PC-9 (cell line): ENCODE data around the gene RGS7. TPM values are rescaled to one million over a fixed set of nuclear protein-coding genes. Genes with fewer than 3 reads are reported as not detected.
"Not testable (repeated sequence)": the region's sequence is repeated elsewhere in the genome, so short reads cannot be mapped to it uniquely, and the experiment has no call there.

Experiments
- BruUV-seq: library from RNA; stranded (reverse); fragments of 400-500 nt; replicated peaks from 2 replicates; lab custom pipeline; 2021; lab: Mats Ljungman, UMichigan
- CTCF ChIA-PET: fragments of 300-600 bp; sonication (Branson Sonifier 250); formaldehyde crosslinking; loops from one replicate; lab custom pipeline; 2022; ENCODE audit warnings: antibody characterized with exemption; lab: Charles Lee
- POLR2A ChIA-PET: fragments of 300-600 bp; sonication (Branson Sonifier 250); formaldehyde crosslinking; loops from one replicate; lab custom pipeline; 2022; ENCODE audit warnings: antibody characterized with exemption; ENCODE audit not compliant: unreplicated experiment; lab: Charles Lee
- DNase-seq, 2 experiments: peaks; one replicate each; pipeline versions ENCODE4 v3.0.0 to v3.0.0-alpha.2; 2015 to 2022; ENCODE audit warnings: mixed read lengths in 1 of 2
- H2AFZ ChIP-seq: fragments of 200-600 bp; sonication (generic); 2 replicates; pipeline ENCODE4 v1.8.1; 2017; ENCODE audit warnings: antibody characterized with exemption
- H3F3A ChIP-seq: fragments of 200-600 bp; sonication (generic); 2 replicates; pipeline ENCODE4 v1.8.1; 2017; ENCODE audit warnings: antibody characterized with exemption, mild to moderate bottlenecking, low read depth; ENCODE audit not compliant: insufficient read depth
- H3K27ac ChIP-seq: fragments of 200-600 bp; sonication (generic); 2 replicates; pipeline ENCODE4 v1.6.1; 2016; ENCODE audit warnings: mixed run types
- H3K27me3 ChIP-seq: fragments of 200-600 bp; sonication (generic); 2 replicates; pipeline ENCODE4 v1.6.1; 2016; ENCODE audit warnings: low read depth, mixed run types; ENCODE audit not compliant: insufficient read depth
- H3K36me3 ChIP-seq: fragments of 200-600 bp; sonication (generic); 2 replicates; pipeline ENCODE4 v1.6.1; 2016; ENCODE audit warnings: low read depth, mixed run types
- H3K4me1 ChIP-seq: fragments of 200-600 bp; sonication (generic); replicated peaks from 2 replicates; pipeline ENCODE4 v1.6.1; 2016; ENCODE audit warnings: mixed run types; ENCODE audit not compliant: insufficient read depth
- H3K4me2 ChIP-seq: fragments of 200-600 bp; sonication (generic); 2 replicates; pipeline ENCODE4 v1.6.1; 2017; ENCODE audit warnings: mixed run types
- H3K4me3 ChIP-seq: fragments of 200-600 bp; sonication (generic); 2 replicates; pipeline ENCODE4 v1.6.1; 2016; ENCODE audit warnings: mixed run types
- H3K79me2 ChIP-seq: fragments of 200-600 bp; sonication (generic); 2 replicates; pipeline ENCODE4 v1.6.1; 2017; ENCODE audit warnings: low read depth, mixed run types
- H3K9me2 ChIP-seq: fragments of 200-600 bp; sonication (generic); 2 replicates; pipeline ENCODE4 v1.8.1; 2017; ENCODE audit warnings: mild to moderate bottlenecking; ENCODE audit not compliant: insufficient read depth
- H3K9me3 ChIP-seq: fragments of 200-600 bp; sonication (generic); 2 replicates; pipeline ENCODE4 v1.8.1; 2016; ENCODE audit warnings: low read depth; ENCODE audit not compliant: insufficient read depth
- H4K20me1 ChIP-seq: fragments of 200-600 bp; sonication (generic); 2 replicates; pipeline ENCODE4 v1.8.1; 2017; ENCODE audit not compliant: insufficient read depth
- CTCF ChIP-seq: fragments of 200-600 bp; sonication (generic); conservative IDR thresholded peaks from 2 replicates; pipeline ENCODE4 v1.6.1; 2017; ENCODE audit warnings: mixed run types, antibody characterized with exemption, mild to moderate bottlenecking, moderate library complexity
- EZH2 ChIP-seq: fragments of 200-600 bp; sonication (generic); IDR thresholded peaks from 2 replicates; pipeline ENCODE4 v1.8.0; 2017; ENCODE audit warnings: antibody characterized with exemption, low read depth
- intact Hi-C: fragments of 100-400 bp; cut with micrococcal nuclease; formaldehyde crosslinking; loops from one replicate; pipeline ENCODE4 v1.10.0; 2022; ENCODE audit not compliant: unreplicated experiment
- total RNA-seq: library from RNA; stranded (reverse); gene quantifications from 2 replicates; pipeline ENCODE4 v1.2.3, GENCODE V29; 2021

Gene RGS7
- total RNA-seq, 1 experiment from 2014 or later, result 5.8 TPM

GRCh38 chr1:241171991-241172390 is 185.0 kb downstream of the RGS7 start:
- Histone ChIP-seq H3K4me2 (no peak overlapping the region), H4K20me1 (no peaks in the 10 kb centered on the region), H3K79me2 (no peaks in the 10 kb centered on the region), H2AFZ (no peak overlapping the region), H3K27ac (no peak overlapping the region), H3K4me1 (no peaks in the 10 kb centered on the region), H3K36me3 (no peaks in the 10 kb centered on the region), H3F3A (no peaks in the 10 kb centered on the region), H3K27me3 (peaks cover 6% of the 10 kb centered on the region; the same call in 1 of the 2 replicates), H3K9me3 (no peaks in the 10 kb centered on the region), H3K9me2 (no peaks in the 10 kb centered on the region), H3K4me3 (no peak overlapping the region)
- DNase-seq, result no peak
- intact Hi-C loops, result no loop called here
- BruUV-seq, result no TSS peak
- POLR2A ChIA-PET, result no interaction called here
- no peak for TF ChIP-seq EZH2
- no peak for TF ChIP-seq CTCF
- CTCF ChIA-PET, result no interaction called here

GRCh38 chr1:241167121-241167630 is 189.8 kb downstream of the RGS7 start:
- H3K27ac ChIP-seq, result no peak overlapping the region
- no peak overlapping the region for H3K4me2 ChIP-seq
- H3K4me1 ChIP-seq, result no peaks in the 10 kb centered on the region
- TF ChIP-seq EZH2, result no peak
- TF ChIP-seq CTCF, result no peak
- no peaks in the 10 kb centered on the region for H3K36me3 ChIP-seq
- H3K9me3 ChIP-seq, result no peaks in the 10 kb centered on the region
- ChIA-PET POLR2A (no interaction called here), CTCF (no interaction called here)
- H4K20me1 ChIP-seq, result no peaks in the 10 kb centered on the region
- no peaks in the 10 kb centered on the region for H3K9me2 ChIP-seq
- no peak overlapping the region for H3K4me3 ChIP-seq
- no peaks in the 10 kb centered on the region for H3K27me3 ChIP-seq
- no peak overlapping the region for H2AFZ ChIP-seq
- no peaks in the 10 kb centered on the region for H3F3A ChIP-seq
- no peak for DNase-seq
- no TSS peak for BruUV-seq
- intact Hi-C loops, result no loop called here
- H3K79me2 ChIP-seq, result no peaks in the 10 kb centered on the region

DNA sequence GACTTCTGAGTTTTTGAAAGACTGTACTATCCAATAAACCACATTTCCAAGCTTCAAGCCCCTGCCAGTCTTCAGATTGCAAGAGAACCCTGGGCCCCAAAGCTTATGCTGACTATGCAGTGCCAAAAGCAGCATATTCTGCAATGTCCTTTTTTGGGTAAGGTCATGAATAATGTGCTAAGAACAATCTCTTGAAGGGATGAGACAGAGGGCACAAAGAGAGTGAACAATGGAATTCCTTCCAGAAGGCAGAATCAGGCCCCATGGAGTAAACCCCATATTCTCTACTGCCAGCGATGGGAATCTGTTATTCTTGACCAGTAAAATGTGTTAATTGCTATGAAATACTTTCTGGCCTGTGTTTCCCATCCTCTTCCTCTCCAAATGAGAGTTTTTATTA is 190.4 kb downstream of the RGS7 start:
- intact Hi-C loops, result no loop called here
- no peak overlapping the region for H3K4me3 ChIP-seq
- H3K4me2 ChIP-seq, result no peak overlapping the region
- H3F3A ChIP-seq, result no peaks in the 10 kb centered on the region
- H3K27me3 ChIP-seq, result no peaks in the 10 kb centered on the region
- TF ChIP-seq CTCF, result no peak
- TF ChIP-seq EZH2, result no peak
- H3K36me3 ChIP-seq, result no peaks in the 10 kb centered on the region
- no peaks in the 10 kb centered on the region for H3K9me2 ChIP-seq
- H3K4me1 ChIP-seq, result no peaks in the 10 kb centered on the region
- no peaks in the 10 kb centered on the region for H3K9me3 ChIP-seq
- no TSS peak for BruUV-seq
- ChIA-PET POLR2A (no interaction called here), CTCF (no interaction called here)
- H2AFZ ChIP-seq, result no peak overlapping the region
- no peak for DNase-seq
- no peaks in the 10 kb centered on the region for H3K79me2 ChIP-seq
- H3K27ac ChIP-seq, result no peak overlapping the region
- no peaks in the 10 kb centered on the region for H4K20me1 ChIP-seq

- H3K9me2 ChIP-seq, BruUV-seq, intact Hi-C loops, CTCF ChIA-PET, H3K36me3 ChIP-seq, H3K79me2 ChIP-seq, H2AFZ ChIP-seq, H3K9me3 ChIP-seq, H3K4me1 ChIP-seq, H3K27ac ChIP-seq, H4K20me1 ChIP-seq, H3K4me2 ChIP-seq, DNase-seq, H3K4me3 ChIP-seq, H3F3A ChIP-seq, POLR2A ChIA-PET, H3K27me3 ChIP-seq: not testable (repeated sequence)
Observed at GRCh38 chr1:241165256-241165655, 191.7 kb downstream of the RGS7 start.
